Adrenal gland (tissue), 12 donors: Measurements from ENCODE around the gene MSANTD2. TPM values are rescaled to one million over a fixed set of nuclear protein-coding genes. Genes with fewer than 3 reads are reported as not detected.

ENCODE experiments used
- DNase-seq, 7 donors: peaks; one replicate each; pipeline ENCODE4 v3.0.0-alpha.2; 2019 to 2020
- H3K27ac ChIP-seq, 5 donors: fragments of 200-600 bp; sonication (generic) in 4 of 5; 1 replicate in 3 of 5; 2 replicates in 2 of 5; pipeline versions ENCODE4 v1.5.1 to v1.8.0; 2016 to 2020; ENCODE audit warnings: mild to moderate bottlenecking in 1 of 5
- H3K27me3 ChIP-seq: fragments of 200-600 bp; 2 replicates; pipeline ENCODE4 v1.8.0; 2021
- H3K36me3 ChIP-seq, 2 donors: fragments of 200-600 bp; replicated peaks in 1 of 2; 1 replicate in 1 of 2; 2 replicates in 1 of 2; pipeline versions ENCODE4 v1.5.1 to v1.8.0; 2018 to 2022
- H3K4me1 ChIP-seq, 2 donors: fragments of 200-600 bp; replicated peaks in 1 of 2; 1 replicate in 1 of 2; 2 replicates in 1 of 2; pipeline versions ENCODE4 v1.5.1 to v1.8.0; 2018 to 2021
- H3K4me3 ChIP-seq, 4 donors: fragments of 200-600 bp; sonication (generic) in 3 of 4; one replicate each; pipeline ENCODE4 v1.5.1; 2016 to 2018
- H3K9me3 ChIP-seq, 3 donors: fragments of 200-600 bp; sonication (generic) in 1 of 3; replicated peaks in 1 of 3; 1 replicate in 2 of 3; 2 replicates in 1 of 3; pipeline versions ENCODE4 v1.5.1 to v1.8.0; 2016 to 2021
- CTCF ChIP-seq, 6 experiments: fragments of 450-650 bp in 4 of 6; fragments of 200-600 bp in 2 of 6; sonication (generic) in 1 of 6; IDR thresholded peaks; 1 replicate in 5 of 6; 2 replicates in 1 of 6; pipeline versions ENCODE4 v1.5.1 to v1.8.0; 2016 to 2021; ENCODE audit warnings: antibody characterized with exemption in 6 of 6, mild to moderate bottlenecking in 2 of 6, moderate library complexity in 1 of 6
- POLR2A ChIP-seq, 2 donors: fragments of 450-650 bp; IDR thresholded peaks; one replicate each; pipeline ENCODE4 v1.6.1; 2017; ENCODE audit warnings: antibody characterized with exemption in 2 of 2, mild to moderate bottlenecking in 2 of 2, moderate library complexity in 1 of 2
- WGBS, 4 donors: extraction: QIAGEN DNeasy Blood & Tissue Kit in 2 of 4; methylation state at CpG; one replicate each; pipeline versions ENCODE4 v1.1.5 to v1.1.7; 2013 to 2017; 5-methylcytosine and 5-hydroxymethylcytosine counted together
- intact Hi-C, 2 donors: fragments of 100-400 bp; cut with DNase I; formaldehyde crosslinking; loops; one replicate each; pipeline versions ENCODE4 v1.14.1 to v1.15.0; 2022 to 2023
- polyA plus RNA-seq, 3 donors: library from polyadenylated mRNA; stranded (reverse); fragments of 200-250 nt in 2 of 3; fragments of 350-450 nt in 1 of 3; fragmentation: Illumina TruSeq in 1 of 3; extraction: RNeasy Lipid Tissue Mini Kit (QIAGEN cat#74804) in 1 of 3; gene quantifications; one replicate each; pipeline ENCODE4 v1.2.3, GENCODE V29; 2013 to 2014
- total RNA-seq, 9 donors: library from RNA; depleted of rRNA in 4 of 9; stranded (reverse); fragments of >200 nt in 4 of 9; fragments of 120-200 nt in 1 of 9; fragmentation: NEBNext Ultra II Directional in 1 of 9; extraction: Animal tissue kit (Norgen Biotek cat#: 25700) in 1 of 9; gene quantifications; one replicate each; pipeline versions ENCODE4 v1.1.0 to v1.2.4, GENCODE V29; 2013 to 2023
- donor health status: healthy with polysubstance abuse.
- donor health status: Bipolar disorder and iron deficiency.
- donor health status: DM: yes; HTN: yes; CAD: no.
- donor health status: DM: no; HTN: no; CAD: no.
- donor health status: DM: no; HTN: no; CAD: no.
- donor health status: DM: yes; HTN: yes; CAD: no.

MSANTD2 gene
- total and polyA plus RNA-seq, 12 donors: 4.4 to 16.8 (median 9.7) TPM

- Histone ChIP-seq H3K27ac (no peak overlapping the region), H3K4me1 (no peaks in the 10 kb centered on the region)
- TF ChIP-seq POLR2A (IDR thresholded peaks at IDR 0.05) (no peak), CTCF (IDR thresholded peaks at IDR 0.05) (no peak)
Measured at GRCh38 chr11:124788521-124788920, 11.7 kb downstream of the MSANTD2 start.

GRCh38 chr11:124784051-124784450 is 16.2 kb downstream of the MSANTD2 start:
- H3K36me3 ChIP-seq: no peaks in the 10 kb centered on the region
- DNase-seq: no peak
- WGBS, 4 donors: 99 to 100% (median 100%) methylated on average over 2 of the region's 2 CpGs
- no peaks in the 10 kb centered on the region for H3K9me3 ChIP-seq
- TF ChIP-seq CTCF (IDR thresholded peaks at IDR 0.05): no peak
- TF ChIP-seq POLR2A (IDR thresholded peaks at IDR 0.05): no peak
- no peak overlapping the region for H3K27ac ChIP-seq
- H3K4me1 ChIP-seq: no peaks in the 10 kb centered on the region
- no peak overlapping the region for H3K4me3 ChIP-seq
- intact Hi-C loops: no loop called here
- no peaks in the 10 kb centered on the region for H3K27me3 ChIP-seq

More at GRCh38 chr11:124788521-124788920, 11.7 kb downstream of the MSANTD2 start:
- intact Hi-C loops: no loop called here
- Histone ChIP-seq H3K4me3 (no peak overlapping the region), H3K27me3 (no peaks in the 10 kb centered on the region), H3K36me3 (no peaks in the 10 kb centered on the region), H3K9me3 (no peaks in the 10 kb centered on the region)
- DNase-seq: no peak

- WGBS, 4 donors: 96 to 98% (median 96%) methylated on average over 3 to 4 of the region's 4 CpGs
- H3K9me3 ChIP-seq: no peaks in the 10 kb centered on the region
- no peak overlapping the region for H3K4me3 ChIP-seq
- H3K27ac ChIP-seq: no peak overlapping the region
- intact Hi-C loops: no loop called here
- no peak for TF ChIP-seq CTCF (IDR thresholded peaks at IDR 0.05)
- H3K36me3 ChIP-seq: no peaks in the 10 kb centered on the region
- no peak for DNase-seq
- H3K27me3 ChIP-seq: no peaks in the 10 kb centered on the region
- H3K4me1 ChIP-seq: no peaks in the 10 kb centered on the region
Measured at GRCh38 chr11:124783002-124783401, 17.2 kb downstream of the MSANTD2 start.

GRCh38 chr11:124779568-124779967 is 20.6 kb downstream of the MSANTD2 start:
- Histone ChIP-seq H3K27ac (no peak overlapping the region), H3K36me3 (no peaks in the 10 kb centered on the region), H3K4me1 (no peaks in the 10 kb centered on the region), H3K27me3 (no peaks in the 10 kb centered on the region), H3K9me3 (no peaks in the 10 kb centered on the region), H3K4me3 (no peak overlapping the region)
- 50 to 59% (median 55%) methylated on average over 1 of the region's 1 CpG for WGBS, 4 donors
- DNase-seq: no peak
- TF ChIP-seq CTCF (IDR thresholded peaks at IDR 0.05): no peak
- TF ChIP-seq POLR2A (IDR thresholded peaks at IDR 0.05): no peak
- intact Hi-C loops: no loop called here
